HG02885 (cell line): ENCODE data around the gene CACNB2.

Experiments
- ATAC-seq: cut with Tn5 transposase; IDR thresholded peaks from one replicate; pipeline ENCODE4 v1.9.1; 2021; ENCODE audit warnings: mild to moderate bottlenecking; ENCODE audit not compliant: unreplicated experiment, poor library complexity

CACNB2 gene

DNA sequence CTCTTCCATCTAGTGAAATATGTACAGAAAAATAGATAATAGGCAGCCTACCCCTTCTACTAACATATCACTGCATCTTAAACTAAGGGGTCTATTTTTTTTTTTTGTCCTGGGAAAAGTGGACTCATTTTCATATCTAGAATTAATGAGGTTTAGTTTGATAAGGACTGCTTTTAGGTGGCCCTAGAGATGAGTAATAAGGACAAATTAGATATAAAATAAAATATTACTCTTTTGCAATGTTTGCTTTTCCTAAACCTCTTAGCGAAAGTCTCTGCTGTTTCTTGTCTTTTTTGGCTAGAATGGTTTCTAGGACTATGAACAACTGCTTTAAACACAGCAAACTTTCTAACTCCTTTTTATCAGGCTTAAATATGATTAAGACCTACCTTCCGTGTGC lies 83.7 kb downstream of the CACNB2 start:
- no peak for ATAC-seq

DNA sequence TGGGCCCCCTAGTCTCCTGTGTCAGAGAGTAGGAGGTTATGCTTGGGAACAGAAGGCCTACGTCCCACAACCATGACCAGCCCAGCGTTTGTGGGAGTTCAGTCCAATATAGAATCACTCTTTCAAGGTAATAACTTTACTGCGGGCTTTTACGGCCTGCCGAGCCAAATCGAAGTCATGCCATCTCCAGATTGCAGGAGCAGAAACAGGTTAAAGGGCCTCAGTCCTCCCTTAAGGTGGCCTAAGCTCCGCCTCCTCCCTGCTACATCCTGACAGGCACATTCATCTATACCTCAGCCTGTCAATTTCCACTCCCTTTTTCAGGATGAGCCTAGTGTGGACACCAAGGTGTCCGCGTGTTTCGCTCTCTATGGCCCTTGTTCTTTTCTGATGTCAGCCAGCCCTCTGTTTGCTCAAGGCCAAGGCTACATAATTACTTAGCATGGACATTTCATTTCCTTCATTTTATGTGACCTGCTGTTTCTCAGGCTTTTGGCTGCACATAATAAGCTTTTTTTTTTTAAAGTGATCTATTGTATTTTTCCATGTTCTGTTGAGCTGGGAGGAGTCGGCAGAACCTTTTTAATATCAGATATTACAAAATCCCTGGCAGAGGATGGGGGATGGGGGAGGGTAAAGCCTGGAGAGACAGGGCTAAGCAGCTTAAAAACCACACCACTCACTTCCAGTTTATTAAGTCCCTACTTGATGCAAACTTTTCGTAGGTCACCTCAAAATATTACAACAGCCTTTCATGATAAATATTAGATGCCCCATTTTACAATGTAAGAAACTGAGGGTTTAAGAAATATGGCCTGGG lies 84.6 kb downstream of the CACNB2 start:
- ATAC-seq, result no peak

DNA sequence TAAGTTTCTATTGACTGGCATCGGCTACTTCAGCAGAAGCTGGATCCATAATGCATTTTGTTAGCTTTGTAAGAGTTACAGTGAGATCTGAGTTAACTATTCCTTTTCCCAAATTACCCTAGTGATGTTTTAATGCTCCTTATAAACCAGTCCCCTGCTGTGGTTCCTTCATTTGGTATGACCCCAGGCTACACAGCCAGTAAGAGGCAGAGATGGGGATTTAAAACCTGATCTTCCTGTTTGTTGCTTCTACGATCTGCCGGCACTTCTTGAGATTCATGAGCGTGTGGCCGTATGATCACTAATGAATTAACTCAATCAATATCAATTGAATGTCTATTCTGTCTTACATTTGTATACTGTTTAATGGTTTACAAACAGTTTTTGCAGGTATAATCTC lies 86.1 kb downstream of the CACNB2 start:
- no peak for ATAC-seq

DNA sequence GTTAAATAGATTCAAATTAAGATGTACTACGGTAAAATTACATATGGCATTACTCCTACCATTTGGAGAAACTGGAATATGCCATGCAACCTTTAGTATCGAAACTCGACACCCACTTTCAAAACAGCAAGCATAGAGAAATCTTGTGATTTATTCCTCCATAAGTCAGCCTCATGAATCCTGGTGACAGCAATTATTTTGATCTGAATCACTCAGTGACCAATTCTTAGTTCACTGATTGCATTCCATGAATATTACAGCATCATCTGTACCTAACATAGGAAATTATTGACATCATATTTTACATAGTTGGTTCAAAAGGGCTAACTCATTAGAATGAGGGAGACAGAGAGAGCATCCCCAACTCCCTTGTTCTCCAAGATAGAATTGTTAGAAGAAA lies 89.6 kb downstream of the CACNB2 start:
- ATAC-seq, result no peak

DNA sequence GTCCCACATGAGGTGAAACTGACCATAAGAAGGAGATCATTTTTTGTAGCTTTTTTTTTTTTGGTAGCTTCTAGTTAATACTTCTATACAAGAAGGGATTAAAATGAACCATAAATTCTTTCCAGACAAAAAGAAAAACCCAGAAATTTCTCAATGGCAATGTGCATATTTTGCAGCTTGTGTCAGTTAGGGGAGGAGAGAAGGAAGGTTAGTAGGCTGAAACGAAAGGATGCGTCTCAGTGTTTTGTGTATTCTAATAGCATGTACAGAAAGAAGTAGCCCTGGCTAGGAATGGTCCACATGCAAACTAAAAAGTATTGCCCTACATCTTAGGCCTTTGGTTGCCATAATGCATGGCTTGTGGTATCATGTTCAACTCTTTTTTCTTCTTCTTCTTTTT lies 90.6 kb downstream of the CACNB2 start:
- no peak for ATAC-seq

DNA sequence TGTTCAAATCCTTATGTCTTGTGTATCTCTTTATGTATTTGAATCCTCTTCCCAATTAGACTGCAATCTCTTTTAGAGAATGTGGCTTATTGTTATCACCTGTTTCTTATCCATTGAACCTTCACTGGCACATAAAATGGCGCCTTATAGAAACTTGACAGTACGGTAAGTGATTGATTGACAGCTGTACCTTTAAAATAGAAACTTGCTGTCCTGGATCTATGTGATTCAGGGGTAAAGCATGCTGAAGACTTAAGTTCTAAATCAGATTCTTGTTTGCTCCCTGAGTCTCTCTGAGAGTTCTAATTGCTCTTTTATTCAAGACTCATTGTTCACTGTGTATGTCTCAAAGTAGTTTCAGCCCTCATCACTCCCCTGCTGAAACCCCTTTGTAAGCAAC lies 91.3 kb downstream of the CACNB2 start:
- no peak for ATAC-seq

DNA sequence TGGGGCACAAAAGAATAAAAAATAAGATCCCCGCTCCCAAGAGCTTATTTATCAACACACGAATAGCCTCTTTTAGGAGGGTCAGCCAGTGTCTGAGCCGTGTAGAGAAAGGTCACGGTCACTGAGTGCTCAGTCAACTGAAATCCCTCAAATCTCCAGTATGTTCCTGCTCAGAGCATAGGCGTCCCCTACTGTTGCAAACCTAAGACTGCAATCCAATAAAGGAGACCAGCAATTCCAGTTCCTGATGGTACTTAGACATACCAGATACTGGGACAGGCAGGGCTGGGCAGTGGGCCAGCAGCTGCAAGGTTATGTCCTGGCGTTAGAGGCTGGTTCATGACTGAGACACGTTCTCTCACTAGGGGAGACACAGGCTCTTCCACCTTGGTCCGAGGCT lies 93.6 kb downstream of the CACNB2 start:
- ATAC-seq, result no peak

DNA sequence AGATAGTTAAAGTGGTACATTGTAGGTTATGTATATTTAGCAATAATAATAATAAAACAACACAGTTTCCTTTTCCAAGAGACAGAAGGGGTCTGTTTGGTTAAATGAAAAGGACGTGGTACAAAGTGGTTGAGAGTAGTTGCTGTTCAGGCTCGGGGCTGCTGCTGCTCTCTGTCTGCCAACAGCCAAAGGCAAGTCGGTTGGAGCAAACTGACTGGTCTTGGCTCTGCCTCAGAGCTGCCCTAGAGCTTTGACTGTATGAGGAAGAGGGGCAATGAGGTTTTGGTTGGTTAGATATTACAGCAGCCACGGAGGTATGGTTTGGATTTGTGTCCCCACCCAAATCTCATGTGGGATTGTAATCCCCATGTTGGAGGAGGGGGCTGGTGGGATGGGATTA lies 95.3 kb downstream of the CACNB2 start:
- no peak for ATAC-seq

DNA sequence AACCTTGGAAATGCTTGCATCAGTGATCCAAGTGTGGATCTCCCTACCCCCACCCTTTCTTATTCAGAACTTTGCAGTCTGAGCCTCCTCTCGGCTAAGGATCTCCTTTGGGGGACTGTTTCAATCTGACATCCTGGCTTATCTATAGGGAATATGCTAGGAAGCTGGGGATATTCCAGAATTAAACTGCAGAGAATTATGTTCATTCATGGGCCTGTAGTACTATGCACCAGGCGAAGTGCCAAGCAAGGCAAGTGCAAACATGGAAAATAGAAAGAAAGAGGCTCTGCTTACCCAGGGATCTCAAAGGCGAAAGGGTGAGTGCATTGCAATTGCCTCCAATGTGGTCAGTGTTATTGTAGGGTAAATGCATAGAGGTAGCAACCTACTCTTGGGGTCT lies 96.5 kb downstream of the CACNB2 start:
- no peak for ATAC-seq

DNA sequence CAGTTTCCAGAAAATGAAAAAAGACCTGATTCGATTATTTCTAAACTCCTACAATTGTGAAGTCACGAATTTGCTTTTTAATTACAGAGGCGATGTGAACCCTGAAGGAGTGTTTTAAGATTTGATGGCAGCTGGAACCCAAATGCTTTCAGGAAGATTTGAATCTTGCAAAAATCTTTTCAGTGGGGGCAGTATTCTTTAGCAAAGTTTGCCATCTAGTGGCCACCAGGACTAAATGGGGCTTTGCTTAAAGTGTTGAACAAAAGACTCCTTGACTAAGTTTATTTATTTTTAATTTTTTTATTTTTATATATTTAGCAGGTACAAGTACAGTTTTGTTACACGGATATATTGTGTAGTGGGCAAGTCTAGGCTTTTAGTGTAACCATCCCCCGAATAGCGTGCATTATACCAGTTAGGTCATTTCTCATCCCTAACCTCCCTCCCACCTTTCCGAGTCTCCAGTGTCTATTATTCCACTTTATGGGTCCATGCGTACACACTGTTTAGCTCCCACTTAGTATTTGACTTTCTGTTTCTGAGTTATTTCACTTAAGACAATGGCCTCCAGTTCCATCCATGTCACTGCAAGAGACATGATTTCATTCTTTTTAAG lies 98.8 kb downstream of the CACNB2 start:
- peak; percentile 42 for ATAC-seq

DNA sequence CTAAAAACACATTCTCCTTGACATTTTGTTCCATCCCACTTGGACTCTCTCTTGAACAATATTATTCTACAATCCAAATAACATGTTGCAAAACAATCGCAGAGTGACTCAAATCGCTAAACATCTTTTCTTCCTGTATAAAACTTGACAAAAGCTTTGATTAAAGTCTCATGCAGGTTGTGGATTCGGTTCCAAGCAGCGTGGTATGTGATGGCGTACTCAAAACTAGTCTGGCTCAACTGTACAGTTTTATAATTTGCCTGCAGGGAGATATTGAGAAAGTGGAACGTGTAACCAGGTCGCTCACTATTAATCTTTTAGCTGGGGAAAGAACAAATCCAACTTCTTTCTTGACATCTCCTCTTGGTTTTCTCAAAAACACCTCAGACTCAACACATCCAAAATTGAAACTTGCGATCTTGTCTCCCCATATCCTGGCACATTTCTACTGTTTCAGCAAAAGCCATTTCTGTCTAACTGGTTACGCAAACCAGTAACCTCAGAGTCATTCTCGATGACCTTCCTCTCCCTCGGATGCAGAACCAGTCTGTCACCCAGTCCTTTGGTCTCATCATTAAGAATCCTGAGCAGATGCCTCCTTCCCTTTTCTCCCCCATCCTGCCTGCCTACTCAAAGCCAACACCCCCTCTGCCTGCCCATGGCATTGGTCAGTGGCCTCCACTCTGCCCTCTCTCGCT lies 100.1 kb downstream of the CACNB2 start:
- ATAC-seq, result no peak

DNA sequence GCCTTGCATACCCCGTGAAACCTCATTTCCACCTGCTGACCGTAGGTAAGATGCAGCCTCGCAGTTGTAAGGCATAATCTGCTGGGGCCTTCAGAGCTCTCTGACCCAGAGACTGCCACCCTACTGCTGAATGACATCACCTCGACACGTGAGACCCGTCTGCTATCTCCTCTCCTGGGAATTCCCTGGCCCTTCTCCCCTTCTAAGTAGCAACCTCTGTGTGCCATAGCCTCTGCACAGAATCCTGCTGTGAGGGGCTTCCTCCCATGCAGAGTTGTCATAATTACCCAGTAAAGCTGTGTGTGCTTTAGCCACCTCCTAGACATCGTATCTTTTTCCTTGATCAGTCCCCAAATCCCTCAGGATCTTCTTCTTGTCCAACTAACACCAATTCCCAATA lies 106.7 kb downstream of the CACNB2 start:
- no peak for ATAC-seq

DNA sequence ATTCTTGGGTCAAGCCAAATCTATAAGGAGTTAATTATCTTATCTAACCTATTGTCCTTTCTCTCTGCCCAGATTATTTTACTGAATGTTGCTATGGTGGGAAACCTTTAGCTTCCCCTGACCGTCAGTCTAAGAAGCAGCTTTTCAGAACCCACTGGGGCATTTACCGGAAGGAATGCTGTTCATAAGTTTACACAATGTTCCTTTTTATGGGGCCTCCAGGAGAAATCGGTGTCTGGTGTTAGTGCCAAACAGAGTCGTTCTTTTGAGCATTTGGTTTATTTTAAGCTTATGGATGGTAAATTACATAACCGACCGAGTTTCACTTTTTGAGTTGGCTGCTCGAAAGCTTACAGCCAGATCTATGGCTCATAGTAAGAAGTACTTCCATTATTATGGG lies 111.9 kb downstream of the CACNB2 start:
- ATAC-seq, result no peak

DNA sequence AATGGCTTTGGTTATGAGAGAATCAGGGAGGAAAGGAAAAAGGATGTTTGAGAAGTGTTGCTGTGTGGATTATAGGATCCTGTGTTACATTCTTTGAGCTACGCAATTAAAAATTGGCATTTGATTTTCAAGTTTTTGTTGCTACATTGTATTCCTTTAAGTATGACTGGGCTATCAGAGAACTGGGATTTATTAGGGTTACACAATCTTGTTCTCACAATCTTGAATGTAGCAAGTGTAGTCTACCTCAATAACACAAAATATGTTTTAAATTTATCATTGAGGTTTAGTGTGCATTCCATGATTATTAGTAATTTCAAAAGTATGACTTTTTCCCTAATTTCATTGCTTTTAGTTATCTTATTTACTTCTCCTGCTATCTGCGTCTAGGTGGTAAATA lies 113.9 kb downstream of the CACNB2 start:
- no peak for ATAC-seq

DNA sequence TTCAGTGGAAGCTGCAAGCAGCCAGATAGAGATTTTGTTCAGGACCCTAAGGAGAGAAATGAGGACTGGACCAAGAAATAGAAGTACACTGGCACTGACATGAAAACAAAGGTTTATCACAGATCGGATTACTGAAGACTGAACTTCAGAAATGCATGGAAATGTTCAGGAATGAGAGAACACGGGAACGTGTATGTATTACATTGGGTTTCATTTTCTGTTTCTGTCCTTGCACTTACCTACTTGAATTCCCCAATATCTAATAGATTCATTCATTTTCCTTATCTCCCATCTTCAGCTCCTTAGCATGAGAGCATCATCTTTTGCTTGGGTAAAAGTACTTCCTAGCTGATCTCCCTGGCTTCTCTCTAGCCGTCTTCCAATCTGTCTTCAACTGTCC lies 114.5 kb downstream of the CACNB2 start:
- no peak for ATAC-seq

DNA sequence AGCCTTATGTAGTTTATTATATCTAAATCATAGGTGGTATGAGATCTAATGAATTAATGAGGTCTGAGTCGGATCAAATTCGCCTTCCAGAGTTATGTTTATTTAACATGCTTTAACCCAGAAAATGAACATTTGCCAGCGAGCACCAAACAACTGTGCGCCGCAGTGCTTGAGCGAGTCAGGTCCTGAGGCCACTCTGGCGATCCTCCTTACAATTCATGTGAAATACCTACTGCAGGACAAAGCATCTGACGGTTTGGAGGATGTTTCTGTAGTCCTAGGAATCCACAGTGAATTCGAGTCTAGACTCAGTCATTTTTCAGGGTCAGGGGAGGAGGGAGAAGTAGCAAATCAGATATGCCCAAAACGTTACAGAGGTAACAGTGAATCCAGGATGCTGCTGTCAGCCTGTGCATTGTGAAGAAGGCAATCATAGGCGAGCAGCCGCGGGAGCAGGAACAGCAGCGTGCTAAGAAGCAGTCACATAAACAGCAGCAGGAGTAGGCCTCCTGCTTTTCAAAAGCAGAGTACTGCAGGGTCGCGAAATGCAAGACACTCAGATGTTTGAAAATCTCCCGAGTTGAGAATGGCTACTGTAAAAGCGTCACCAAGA lies 120.2 kb downstream of the CACNB2 start:
- no peak for ATAC-seq

DNA sequence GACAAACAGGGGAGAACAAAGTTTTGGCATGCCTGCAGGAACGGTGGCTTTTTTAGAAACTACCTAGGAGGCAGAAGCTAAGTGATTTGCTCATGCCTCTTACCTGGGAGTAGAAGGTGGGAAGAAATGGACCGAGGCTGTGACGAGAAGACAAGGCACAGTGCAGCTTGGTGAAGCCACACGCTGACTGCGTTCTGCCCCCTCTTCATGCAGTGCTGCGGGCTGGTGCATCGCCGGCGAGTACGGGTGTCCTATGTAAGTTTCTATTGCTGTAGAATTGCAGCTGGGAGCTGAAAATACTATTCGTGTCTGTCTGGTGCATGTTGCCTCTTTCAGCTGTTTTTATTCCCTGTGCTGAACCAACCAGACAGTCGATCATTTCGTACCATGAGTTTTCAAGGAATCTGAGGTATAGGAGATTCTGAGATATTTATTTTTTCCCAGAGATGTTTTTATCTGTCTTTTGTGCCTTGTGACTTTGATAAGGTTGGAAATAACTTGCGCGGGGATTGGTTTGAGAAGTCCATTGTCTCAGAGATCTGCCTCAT lies 120.9 kb downstream of the CACNB2 start:
- ATAC-seq, result no peak

DNA sequence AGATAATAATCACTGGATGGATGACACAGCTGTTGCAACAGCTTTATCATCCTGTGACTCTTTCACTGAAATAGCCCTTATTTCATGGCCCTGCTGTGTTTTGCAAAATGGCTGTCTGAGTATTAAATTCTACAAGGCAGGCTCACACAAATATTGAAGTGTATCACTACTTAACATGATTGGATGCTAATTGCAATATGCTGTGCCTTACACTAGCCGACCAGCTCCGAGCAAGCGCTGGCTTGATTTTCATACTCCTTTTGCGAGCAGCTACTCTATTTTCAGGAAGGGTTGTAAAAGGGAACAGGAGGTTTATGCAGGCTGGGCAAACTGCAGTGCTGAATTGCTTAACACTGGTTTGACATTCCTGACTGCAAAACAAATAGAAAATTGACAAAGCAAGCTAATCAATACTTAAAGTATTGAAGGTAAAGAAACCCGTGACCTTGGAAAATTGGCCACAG lies 121.6 kb downstream of the CACNB2 start:
- no peak for ATAC-seq

DNA sequence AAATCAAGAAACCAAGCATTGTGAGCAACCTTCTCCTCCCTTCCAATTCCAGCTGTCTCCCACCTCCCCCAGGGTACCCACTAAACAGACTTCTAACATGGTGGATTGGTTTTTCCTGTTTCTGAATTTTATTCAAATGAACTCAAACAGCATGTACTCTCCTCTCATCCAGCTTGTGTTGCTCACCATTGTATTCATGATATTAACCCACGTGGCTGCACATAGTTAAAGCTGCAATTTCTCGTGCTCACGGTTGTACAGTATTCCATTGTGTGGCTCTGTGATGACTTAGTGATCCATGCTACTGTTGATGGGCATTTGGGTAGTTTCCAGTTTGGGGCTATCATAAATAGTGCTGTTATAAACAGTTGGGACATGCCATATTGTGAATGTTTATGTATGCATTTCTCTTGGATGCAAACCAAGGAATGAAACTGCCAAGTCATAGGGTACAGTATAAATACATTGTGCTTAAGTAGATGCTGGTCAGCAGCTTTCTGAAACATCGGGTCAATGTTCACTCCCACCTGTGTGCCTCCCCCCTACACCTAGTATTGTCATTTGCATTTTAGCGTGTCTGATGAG lies 124.3 kb downstream of the CACNB2 start:
- ATAC-seq, result no peak

DNA sequence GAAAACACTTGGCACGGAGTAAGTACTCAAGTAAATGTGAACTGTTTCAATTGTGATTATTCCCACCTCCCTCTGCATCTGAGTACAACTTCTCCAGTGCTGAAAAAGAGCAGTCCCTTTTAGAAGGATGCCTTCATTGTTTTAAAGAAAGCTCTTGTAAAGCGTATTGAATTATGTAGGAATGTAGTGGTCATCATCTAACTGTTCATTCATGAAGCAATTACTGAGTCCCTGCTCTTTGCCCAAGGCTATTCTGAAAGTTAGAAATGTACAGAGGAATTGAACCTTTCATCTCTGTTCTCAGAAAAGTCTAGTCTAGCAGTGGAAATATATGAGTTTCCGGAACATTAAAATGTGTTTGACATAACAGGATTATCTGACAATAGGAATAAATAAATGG lies 127.8 kb downstream of the CACNB2 start:
- ATAC-seq, result no peak
